Esophagus (tissue), 2 donors: ENCODE results near the gene INSYN1. TPM values are rescaled to one million over a fixed set of nuclear protein-coding genes. Genes with fewer than 3 reads are reported as not detected.
A peak's percentile ranks its signal among the peaks of the same experiment; 100 is the strongest.

Experiments
- H3K27ac ChIP-seq, 2 donors: one replicate each; pipeline ENCODE4 v1.5.1; 2013; ENCODE audit warnings: low read depth in 2 of 2, mild to moderate bottlenecking in 2 of 2, inconsistent platforms in 1 of 2, low read length in 1 of 2, moderate library complexity in 1 of 2
- H3K27me3 ChIP-seq, 2 donors: one replicate each; pipeline ENCODE4 v1.6.1; 2013; ENCODE audit warnings: low read length in 2 of 2, control low read depth in 1 of 2, mild to moderate bottlenecking in 1 of 2; ENCODE audit not compliant: insufficient read depth in 2 of 2, control insufficient read depth in 1 of 2
- H3K36me3 ChIP-seq, 2 donors: one replicate each; pipeline ENCODE4 v1.6.1; 2013; ENCODE audit warnings: low read length in 1 of 2; ENCODE audit not compliant: control insufficient read depth in 2 of 2, insufficient read depth in 2 of 2
- H3K4me1 ChIP-seq, 2 donors: one replicate each; pipeline ENCODE4 v1.6.1; 2013; ENCODE audit warnings: low read length in 1 of 2; ENCODE audit not compliant: control insufficient read depth in 2 of 2, insufficient read depth in 2 of 2
- H3K4me3 ChIP-seq, 2 donors: one replicate each; pipeline ENCODE4 v1.5.1; 2013; ENCODE audit warnings: low read length in 2 of 2, mild to moderate bottlenecking in 2 of 2, low read depth in 1 of 2, moderate library complexity in 1 of 2
- H3K9me3 ChIP-seq, 2 donors: one replicate each; pipeline ENCODE4 v1.6.1; 2013; ENCODE audit warnings: mild to moderate bottlenecking in 2 of 2, low read depth in 1 of 2, low read length in 1 of 2, moderate library complexity in 1 of 2; ENCODE audit not compliant: control insufficient read depth in 2 of 2, insufficient read depth in 1 of 2
- WGBS, 2 donors: extraction: QIAGEN DNeasy Blood & Tissue Kit; methylation state at CpG; one replicate each; pipeline ENCODE4 v1.1.7; 2013; 5-methylcytosine and 5-hydroxymethylcytosine counted together
- polyA plus RNA-seq, 2 donors: library from polyadenylated mRNA; stranded (reverse); fragments of 200-250 nt; gene quantifications; one replicate each; pipeline ENCODE4 v1.2.3, GENCODE V29; 2013
- donor health status: healthy with polysubstance abuse.
- donor health status: Bipolar disorder and iron deficiency.

Gene INSYN1
- polyA plus RNA-seq, 2 donors: 12.8 to 14.9 TPM

GRCh38 chr15:73777741-73778140 lies 24.6 kb upstream of the INSYN1 start:
- peak overlapping the region; percentile 5 to 70 for H3K27ac ChIP-seq
- no peak overlapping the region for H3K4me3 ChIP-seq
- no peaks in the 10 kb centered on the region for H3K36me3 ChIP-seq
- no peaks in the 10 kb centered on the region for H3K9me3 ChIP-seq
- peaks cover 3 to 11% of the 10 kb centered on the region in 2 donors for H3K4me1 ChIP-seq
- no peaks in the 10 kb centered on the region for H3K27me3 ChIP-seq

GRCh38 chr15:73773428-73773827 lies 20.3 kb upstream of the INSYN1 start:
- WGBS, 2 donors: 60 to 61% methylated on average over 6 of the region's 6 CpGs
- Histone ChIP-seq H3K4me1 (peaks cover 7 to 14% of the 10 kb centered on the region in 2 donors), H3K27ac (no peak overlapping the region), H3K36me3 (no peaks in the 10 kb centered on the region), H3K27me3 (no peaks in the 10 kb centered on the region), H3K9me3 (no peaks in the 10 kb centered on the region), H3K4me3 (no peak overlapping the region)

- Histone ChIP-seq H3K9me3 (no peaks in the 10 kb centered on the region), H3K36me3 (no peaks in the 10 kb centered on the region), H3K4me3 (no peak overlapping the region), H3K27ac (no peak overlapping the region), H3K4me1 (peaks cover 7 to 20% of the 10 kb centered on the region in 2 donors), H3K27me3 (no peaks in the 10 kb centered on the region)
- WGBS, 2 donors: 70 to 82% methylated on average over 12 of the region's 12 CpGs
These were observed 18.4 kb upstream of the INSYN1 start for GRCh38 chr15:73771385-73772045.

- Histone ChIP-seq H3K27me3 (no peaks in the 10 kb centered on the region), H3K36me3 (no peaks in the 10 kb centered on the region), H3K4me1 (peaks cover 7 to 16% of the 10 kb centered on the region in 2 donors), H3K27ac (no peak overlapping the region), H3K9me3 (no peaks in the 10 kb centered on the region), H3K4me3 (no peak overlapping the region)
- WGBS, 2 donors: 46 to 71% methylated on average over 1 of the region's 1 CpG
These were observed 16.9 kb upstream of the INSYN1 start for GRCh38 chr15:73770050-73770449.

GRCh38 chr15:73767806-73768501 lies 14.8 kb upstream of the INSYN1 start:
- no peaks in the 10 kb centered on the region for H3K27me3 ChIP-seq
- WGBS, 2 donors: 53 to 56% methylated on average over 9 of the region's 9 CpGs
- no peak overlapping the region for H3K4me3 ChIP-seq
- H3K36me3 ChIP-seq: no peaks in the 10 kb centered on the region
- no peaks in the 10 kb centered on the region for H3K9me3 ChIP-seq
- H3K27ac ChIP-seq: no peak overlapping the region
- H3K4me1 ChIP-seq: peaks cover 3 to 16% of the 10 kb centered on the region in 2 donors

- Histone ChIP-seq H3K4me1 (peaks cover 3 to 15% of the 10 kb centered on the region in 2 donors), H3K36me3 (no peaks in the 10 kb centered on the region)
- 75 to 96% methylated on average over 1 of the region's 1 CpG for WGBS, 2 donors
These were observed 13.4 kb upstream of the INSYN1 start for GRCh38 chr15:73766598-73766997.

GRCh38 chr15:73765778-73766177 lies 12.6 kb upstream of the INSYN1 start:
- Histone ChIP-seq H3K27ac (no peak overlapping the region), H3K27me3 (no peaks in the 10 kb centered on the region), H3K4me1 (peaks cover 3 to 15% of the 10 kb centered on the region in 2 donors), H3K4me3 (no peak overlapping the region), H3K36me3 (no peaks in the 10 kb centered on the region), H3K9me3 (no peaks in the 10 kb centered on the region)
- WGBS, 2 donors: 89% methylated on average over 1 of the region's 1 CpG

More at GRCh38 chr15:73766598-73766997, 13.4 kb upstream of the INSYN1 start:
- no peak overlapping the region for H3K27ac ChIP-seq
- H3K4me3 ChIP-seq: no peak overlapping the region
- no peaks in the 10 kb centered on the region for H3K27me3 ChIP-seq
- H3K9me3 ChIP-seq: no peaks in the 10 kb centered on the region

- WGBS, 2 donors: 46 to 54% methylated on average over 3 of the region's 3 CpGs
- Histone ChIP-seq H3K4me1 (peaks cover 0 to 10% of the 10 kb centered on the region in 2 donors), H3K27ac (no peak overlapping the region), H3K4me3 (no peak overlapping the region), H3K9me3 (no peaks in the 10 kb centered on the region), H3K36me3 (no peaks in the 10 kb centered on the region), H3K27me3 (no peaks in the 10 kb centered on the region)
These were observed 10.8 kb upstream of the INSYN1 start for GRCh38 chr15:73763931-73764330.

GRCh38 chr15:73760330-73761329 lies 7.5 kb upstream of the INSYN1 start:
- peaks cover 0 to 5% of the 10 kb centered on the region in 2 donors for H3K4me1 ChIP-seq
- H3K4me3 ChIP-seq: no peak overlapping the region
- no peak overlapping the region for H3K27ac ChIP-seq
- 39 to 49% methylated on average over 11 of the region's 11 CpGs for WGBS, 2 donors
- H3K36me3 ChIP-seq: no peaks in the 10 kb centered on the region
- H3K27me3 ChIP-seq: no peaks in the 10 kb centered on the region
- no peaks in the 10 kb centered on the region for H3K9me3 ChIP-seq
